Aorta (tissue), 5 donors: Measurements from ENCODE around the gene USP40. TPM values are rescaled to one million over a fixed set of nuclear protein-coding genes. Genes with fewer than 3 reads are reported as not detected.

Source experiments
- ATAC-seq: fragments of 200-7000 bp; cut with Tn5 transposase; one replicate; pipeline ENCODE4 v1.9.1; 2022; ENCODE audit warnings: moderate library complexity; ENCODE audit not compliant: low FRiP score
- DNase-seq, 2 donors: peaks; one replicate each; pipeline ENCODE4 v3.0.0-alpha.2; 2020
- H3K27ac ChIP-seq, 2 donors: one replicate each; pipeline ENCODE4 v1.5.1; 2013; ENCODE audit warnings: low read length in 2 of 2, mild to moderate bottlenecking in 2 of 2, moderate library complexity in 2 of 2, control low read depth in 1 of 2, inconsistent platforms in 1 of 2, low read depth in 1 of 2
- H3K27me3 ChIP-seq, 2 donors: one replicate each; pipeline ENCODE4 v1.6.1; 2013; ENCODE audit warnings: control low read depth in 1 of 2, low read length in 1 of 2, mild to moderate bottlenecking in 1 of 2, moderate library complexity in 1 of 2; ENCODE audit not compliant: insufficient read depth in 2 of 2, control insufficient read depth in 1 of 2
- H3K36me3 ChIP-seq, 2 donors: one replicate each; pipeline ENCODE4 v1.6.1; 2013; ENCODE audit warnings: control low read depth in 1 of 2, low read length in 1 of 2, mild to moderate bottlenecking in 1 of 2; ENCODE audit not compliant: insufficient read depth in 2 of 2, control insufficient read depth in 1 of 2
- H3K4me1 ChIP-seq, 2 donors: one replicate each; pipeline ENCODE4 v1.6.1; 2013; ENCODE audit warnings: low read length in 2 of 2, control low read depth in 1 of 2, mild to moderate bottlenecking in 1 of 2, moderate library complexity in 1 of 2; ENCODE audit not compliant: insufficient read depth in 2 of 2, control insufficient read depth in 1 of 2
- H3K4me3 ChIP-seq, 2 donors: one replicate each; pipeline ENCODE4 v1.5.1; 2013; ENCODE audit warnings: low read length in 2 of 2, control low read depth in 1 of 2, mild to moderate bottlenecking in 1 of 2
- H3K9me3 ChIP-seq: one replicate; pipeline ENCODE4 v1.6.1; 2013; ENCODE audit warnings: mild to moderate bottlenecking, low read length; ENCODE audit not compliant: control insufficient read depth
- WGBS, 2 donors: extraction: QIAGEN DNeasy Blood & Tissue Kit; methylation state at CpG; one replicate each; pipeline ENCODE4 v1.1.7; 2013; 5-methylcytosine and 5-hydroxymethylcytosine counted together
- intact Hi-C, 2 donors: fragments of 100-400 bp; cut with DNase I; formaldehyde crosslinking; loops; one replicate each; pipeline versions ENCODE4 v1.14.2 to v1.15.0; 2022
- polyA plus RNA-seq, 2 donors: library from polyadenylated mRNA; stranded (reverse); fragments of 200-250 nt; gene quantifications; one replicate each; pipeline ENCODE4 v1.2.3, GENCODE V29; 2013
- total RNA-seq, 2 donors: library from RNA; stranded (reverse); fragmentation: NEBNext Ultra II Directional; extraction: Animal tissue kit (Norgen Biotek cat#: 25700); gene quantifications; one replicate each; pipeline ENCODE4 v1.2.1, GENCODE V29; 2021
- donor health status: healthy with polysubstance abuse.
- donor health status: Bipolar disorder and iron deficiency.
- donor health status: DM: no; HTN: no; CAD: no.
- donor health status: DM: no; HTN: no; CAD: no.
- donor health status: DM: yes; HTN: yes; CAD: no.

The USP40 gene
- total and polyA plus RNA-seq, 4 donors: 11.4 to 52.6 (median 30.0) TPM

- intact Hi-C loops: no loop called here
- DNase-seq: peak in 1 of 2 donors; percentile 81
- H3K4me1 ChIP-seq: no peaks in the 10 kb centered on the region
- H3K27ac ChIP-seq: peak overlapping the region in 1 of 2 donors; percentile 38
- peak; percentile 45 for ATAC-seq
- H3K36me3 ChIP-seq: peaks cover 0 to 3% of the 10 kb centered on the region in 2 donors
- WGBS, 2 donors: 54 to 59% methylated on average over 32 of the region's 32 CpGs
- no peaks in the 10 kb centered on the region for H3K9me3 ChIP-seq
- H3K4me3 ChIP-seq: no peak overlapping the region
- no peaks in the 10 kb centered on the region for H3K27me3 ChIP-seq
Measured at GRCh38 chr2:233469261-233470010, 97.1 kb downstream of the USP40 start.

DNA sequence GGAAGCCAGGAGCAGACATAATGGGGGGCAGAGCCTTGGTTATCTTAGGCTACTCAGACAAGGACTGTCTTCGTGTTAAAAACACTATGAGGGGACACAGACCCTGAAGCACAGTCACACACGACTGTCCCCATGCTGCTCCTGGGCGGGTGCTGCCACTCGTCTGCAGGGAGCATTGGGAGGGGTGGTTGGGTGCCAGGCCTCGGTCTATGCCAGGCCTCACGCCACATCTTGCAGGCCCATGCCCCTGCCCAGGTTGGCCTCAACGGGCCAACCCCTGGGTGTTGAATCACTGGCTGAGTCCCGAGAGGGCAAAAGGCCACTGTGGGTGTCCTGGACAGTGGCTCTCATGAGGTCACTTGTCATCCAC lies 97.9 kb downstream of the USP40 start:
- Histone ChIP-seq H3K36me3 (peaks cover 0 to 3% of the 10 kb centered on the region in 2 donors), H3K4me3 (no peak overlapping the region), H3K4me1 (no peaks in the 10 kb centered on the region), H3K27ac (no peak overlapping the region), H3K9me3 (no peaks in the 10 kb centered on the region), H3K27me3 (no peaks in the 10 kb centered on the region)
- peak in 1 of 2 donors; percentile 74 for DNase-seq
- intact Hi-C loops: no loop called here
- WGBS, 2 donors: 89 to 92% methylated on average over 8 of the region's 8 CpGs
- ATAC-seq: no peak

- no peak overlapping the region for H3K4me3 ChIP-seq
- intact Hi-C loops: no loop called here
- DNase-seq: peak in 1 of 2 donors; percentile 61
- WGBS, 2 donors: 84 to 85% methylated on average over 22 of the region's 22 CpGs
- H3K4me1 ChIP-seq: no peaks in the 10 kb centered on the region
- no peaks in the 10 kb centered on the region for H3K27me3 ChIP-seq
- no peak for ATAC-seq
- H3K9me3 ChIP-seq: no peaks in the 10 kb centered on the region
- H3K36me3 ChIP-seq: peaks cover under 1 to 3% of the 10 kb centered on the region in 2 donors
- no peak overlapping the region for H3K27ac ChIP-seq
Measured at GRCh38 chr2:233468047-233468740, 98.4 kb downstream of the USP40 start.

- 91% methylated on average over 20 of the region's 20 CpGs for WGBS, 2 donors
Measured at GRCh38 chr2:233466991-233467603, 99.5 kb downstream of the USP40 start.

DNA sequence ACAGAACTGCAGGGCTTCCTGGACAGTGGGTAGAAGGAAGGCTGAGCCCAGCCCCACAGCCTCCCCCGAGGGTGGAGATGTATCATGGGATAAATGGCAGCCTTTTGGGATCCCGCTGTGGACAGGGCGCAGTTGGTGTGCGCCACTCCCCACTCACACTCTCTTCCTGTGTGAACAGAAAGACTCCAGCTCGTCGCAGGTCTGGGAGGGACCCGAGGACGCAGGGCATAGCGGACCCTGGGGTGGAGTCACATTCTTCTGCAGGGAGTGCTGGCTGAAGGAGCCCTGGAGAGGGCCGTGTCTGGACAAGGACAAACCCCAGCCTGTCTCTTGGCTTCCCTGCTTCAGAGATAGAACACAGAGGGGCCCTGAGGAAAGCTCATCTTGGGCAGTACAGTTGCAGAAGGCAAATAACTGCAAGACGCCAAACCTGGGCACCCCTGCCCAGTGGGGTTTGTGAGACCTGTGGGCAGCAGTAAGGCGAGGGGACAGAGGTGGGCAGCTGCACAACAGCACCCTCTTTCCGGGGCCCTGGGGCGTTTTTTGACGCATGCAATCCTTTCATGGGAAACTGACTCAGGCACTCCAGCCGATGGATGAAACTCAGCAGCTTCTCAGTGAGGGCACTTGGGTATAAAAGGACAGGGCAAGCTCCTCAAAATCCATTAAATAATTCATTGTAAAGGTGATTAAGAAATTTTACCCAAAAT lies 101.9 kb downstream of the USP40 start:
- Histone ChIP-seq H3K4me1 (no peaks in the 10 kb centered on the region), H3K4me3 (no peak overlapping the region), H3K9me3 (no peaks in the 10 kb centered on the region), H3K27ac (no peak overlapping the region), H3K36me3 (peaks cover 0 to 7% of the 10 kb centered on the region in 2 donors), H3K27me3 (no peaks in the 10 kb centered on the region)
- 90 to 91% methylated on average over 16 of the region's 16 CpGs for WGBS, 2 donors
- ATAC-seq (no peak), DNase-seq (peak in 1 of 2 donors; percentile 66)
- intact Hi-C loops: no loop called here

More at GRCh38 chr2:233466991-233467603, 99.5 kb downstream of the USP40 start:
- Histone ChIP-seq H3K9me3 (no peaks in the 10 kb centered on the region), H3K36me3 (peaks cover 0 to 4% of the 10 kb centered on the region in 2 donors), H3K27me3 (no peaks in the 10 kb centered on the region), H3K27ac (no peak overlapping the region), H3K4me3 (no peak overlapping the region), H3K4me1 (no peaks in the 10 kb centered on the region)
- intact Hi-C loops: no loop called here
- peak in 1 of 2 donors; percentile 70 for DNase-seq
- no peak for ATAC-seq

- Histone ChIP-seq H3K27ac (no peak overlapping the region), H3K9me3 (no peaks in the 10 kb centered on the region), H3K4me3 (no peak overlapping the region), H3K36me3 (peaks cover 0 to 7% of the 10 kb centered on the region in 2 donors), H3K4me1 (no peaks in the 10 kb centered on the region), H3K27me3 (no peaks in the 10 kb centered on the region)
- DNase-seq (peak in 1 of 2 donors; percentile 63), ATAC-seq (no peak)
- intact Hi-C loops: no loop called here
- WGBS, 2 donors: 90 to 93% methylated on average over 19 of the region's 19 CpGs
Measured at GRCh38 chr2:233464056-233464455, 102.5 kb downstream of the USP40 start.

GRCh38 chr2:233463586-233463985 lies 103.0 kb downstream of the USP40 start:
- Histone ChIP-seq H3K9me3 (no peaks in the 10 kb centered on the region), H3K36me3 (peaks cover 0 to 9% of the 10 kb centered on the region in 2 donors), H3K4me3 (no peak overlapping the region), H3K27me3 (no peaks in the 10 kb centered on the region), H3K27ac (no peak overlapping the region), H3K4me1 (no peaks in the 10 kb centered on the region)
- 95 to 96% methylated on average over 16 of the region's 16 CpGs for WGBS, 2 donors
- peak in 1 of 2 donors; percentile 34 for DNase-seq
- ATAC-seq: no peak
- intact Hi-C loops: no loop called here

GRCh38 chr2:233462826-233463470 lies 103.6 kb downstream of the USP40 start:
- intact Hi-C loops: no loop called here
- ATAC-seq (no peak), DNase-seq (peak in 1 of 2 donors; percentile 37)
- WGBS, 2 donors: 94 to 95% methylated on average over 19 to 21 of the region's 21 CpGs
- H3K9me3 ChIP-seq: no peaks in the 10 kb centered on the region
- H3K4me1 ChIP-seq: no peaks in the 10 kb centered on the region
- H3K27ac ChIP-seq: no peak overlapping the region
- H3K36me3 ChIP-seq: peaks cover 0 to 9% of the 10 kb centered on the region in 2 donors
- H3K4me3 ChIP-seq: no peak overlapping the region
- no peaks in the 10 kb centered on the region for H3K27me3 ChIP-seq
